M059J (cell line): Measurements from ENCODE around the gene UCK2. TPM values are rescaled to one million over a fixed set of nuclear protein-coding genes. Genes with fewer than 3 reads are reported as not detected.

Source experiments
- DNase-seq: peaks from one replicate; pipeline ENCODE4 v3.0.0-alpha.2; 2012; ENCODE audit warnings: low read depth
- total RNA-seq: library from RNA; depleted of rRNA; stranded (reverse); fragments of >200 nt; shearing (Covaris generic); gene quantifications from 2 replicates; pipeline ENCODE4 v1.2.3, GENCODE V29; 2014

The UCK2 gene
- total RNA-seq, 1 experiment from 2014 or later, result 48.0 TPM

DNA sequence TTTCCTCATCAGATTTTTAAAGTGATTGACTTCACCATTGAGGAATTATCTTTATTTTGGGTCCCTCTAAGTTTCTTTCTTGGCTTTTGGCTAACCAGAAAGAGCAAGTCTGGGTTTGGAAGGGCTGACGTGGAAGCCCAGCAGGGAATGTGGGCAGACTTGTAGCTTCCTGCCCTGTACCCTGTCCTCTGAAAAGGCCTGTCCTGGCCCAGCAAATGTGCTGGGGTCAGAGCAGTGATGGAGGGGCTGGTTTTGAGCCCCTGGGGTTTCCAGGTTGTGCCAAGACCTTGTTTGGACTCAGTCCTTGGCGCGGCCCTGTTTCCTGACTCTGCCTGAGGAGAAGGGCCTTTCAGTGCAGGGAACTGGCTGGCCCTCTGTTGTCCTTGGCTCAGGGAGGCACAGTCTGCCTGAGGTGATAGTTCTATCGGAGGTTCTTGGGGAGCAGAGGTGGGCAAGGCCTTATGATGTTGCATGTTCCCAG, 72.1 kb downstream of the UCK2 start:
- DNase-seq, result no peak

DNA sequence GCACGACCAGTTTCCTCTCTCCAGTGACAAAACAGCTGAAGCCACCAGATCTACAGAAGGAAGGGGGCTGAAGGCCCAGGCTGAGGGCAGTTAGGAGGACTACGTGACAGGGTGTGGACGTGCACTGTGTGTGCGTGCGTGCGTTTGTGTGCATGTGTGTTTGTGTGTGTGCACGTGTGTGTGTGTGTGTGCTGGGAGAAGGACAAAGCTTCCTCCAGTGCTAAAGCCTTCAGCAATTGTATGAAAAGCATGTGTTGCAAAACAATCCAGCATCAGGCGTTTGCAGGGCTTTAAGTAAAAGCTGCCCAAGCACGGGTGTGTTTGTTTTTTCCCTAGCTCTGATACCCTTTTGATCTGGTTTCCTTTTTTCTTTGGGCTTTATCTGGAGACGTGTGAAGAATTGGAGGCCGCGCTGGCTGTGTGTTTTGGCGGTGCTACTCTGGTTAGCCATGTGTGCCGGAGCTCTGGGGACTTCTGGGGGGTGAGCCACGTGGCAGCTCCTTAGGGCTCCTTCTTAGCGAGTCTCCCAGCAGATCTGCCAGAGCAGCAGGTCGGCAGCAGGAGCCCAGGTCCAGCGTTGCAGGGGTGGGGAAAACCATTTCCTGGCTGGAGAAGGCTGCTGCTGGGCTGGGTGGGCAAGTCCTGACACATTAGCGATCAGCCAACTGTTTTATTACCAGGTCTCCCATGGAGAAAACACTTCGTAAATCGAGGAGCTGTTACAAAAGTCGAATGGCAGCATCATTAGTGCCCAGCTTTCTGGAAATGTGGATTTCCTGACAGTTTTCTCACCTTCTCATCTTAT, 73.4 kb downstream of the UCK2 start:
- DNase-seq, result no peak

DNA sequence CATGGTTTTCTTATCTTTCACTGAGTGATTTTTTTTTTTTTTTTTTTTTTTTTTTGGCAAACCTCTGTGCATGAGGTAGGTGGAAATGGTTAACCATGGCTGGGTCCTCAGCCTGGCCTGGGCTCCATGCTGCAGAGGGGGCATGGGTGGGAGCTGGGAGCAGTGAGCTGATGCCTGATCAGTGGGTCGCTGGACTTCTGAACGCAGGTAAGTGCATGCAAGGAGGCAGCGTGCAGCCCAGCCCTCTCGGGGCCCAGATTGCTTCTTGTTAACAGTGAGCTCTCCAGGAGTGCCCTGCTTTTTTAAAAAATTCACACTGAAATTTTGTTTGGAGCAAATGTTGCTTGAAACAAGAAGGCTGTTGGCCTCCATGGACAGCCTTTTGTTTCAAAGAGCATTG, 75.2 kb downstream of the UCK2 start:
- no peak for DNase-seq

DNA sequence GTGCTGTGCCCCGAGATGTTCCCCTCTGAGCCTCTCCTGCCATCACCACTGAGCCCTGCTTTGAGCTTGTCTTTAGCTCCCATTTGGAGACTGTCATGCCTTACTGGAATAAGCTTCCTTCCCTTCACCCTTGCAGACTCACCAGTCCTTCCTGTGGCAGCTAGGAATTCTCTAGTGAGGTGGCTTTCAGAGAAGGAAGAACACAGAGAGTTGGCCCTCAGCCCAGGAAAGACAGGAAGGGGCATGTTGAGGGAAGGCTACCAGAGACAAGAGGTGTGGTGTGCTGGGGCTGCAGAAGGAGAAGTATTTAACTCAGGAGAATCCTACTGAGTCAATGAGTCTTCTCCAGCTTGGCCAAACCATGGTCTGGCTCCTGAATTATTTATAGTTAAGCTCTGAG, 76.3 kb downstream of the UCK2 start:
- DNase-seq, result peak; percentile 93

DNA sequence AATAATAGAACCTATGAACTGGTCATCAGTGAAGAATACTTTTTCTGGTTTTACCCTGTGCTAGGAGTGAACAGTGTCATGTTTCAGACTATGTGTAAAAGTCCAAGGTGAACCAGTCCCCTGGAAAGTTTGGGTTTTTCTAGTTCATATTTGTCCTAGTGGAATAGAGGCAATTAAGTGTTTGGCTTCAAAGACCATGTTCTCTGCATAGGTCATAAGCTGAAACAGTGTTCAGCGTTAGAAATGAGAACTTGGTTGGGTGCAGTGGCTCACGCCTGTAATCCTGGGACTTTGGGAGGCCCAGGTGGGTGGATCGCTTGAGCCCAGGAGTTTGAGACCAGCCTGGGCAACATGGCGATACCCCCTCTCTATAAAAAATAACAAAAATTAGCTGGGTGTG, 77.5 kb downstream of the UCK2 start:
- no peak for DNase-seq

DNA sequence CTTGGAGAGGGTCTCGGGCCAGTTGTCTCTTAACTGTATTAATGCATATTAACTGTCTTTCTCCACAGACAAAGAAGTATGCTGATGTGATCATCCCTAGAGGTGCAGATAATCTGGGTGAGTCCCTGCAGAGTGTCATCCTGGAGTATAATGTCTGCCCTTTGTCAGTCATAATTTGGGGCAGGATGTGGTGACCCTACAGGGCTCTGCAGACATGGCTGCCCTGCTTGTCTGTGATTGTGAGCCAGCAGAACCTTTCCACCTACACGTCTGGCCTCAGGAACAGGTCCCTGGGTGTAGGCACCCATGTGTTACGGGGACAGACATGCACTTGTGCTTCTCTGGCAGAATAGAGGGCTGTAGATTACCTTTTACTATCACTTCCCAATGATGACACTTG, 78.4 kb downstream of the UCK2 start:
- no peak for DNase-seq

DNA sequence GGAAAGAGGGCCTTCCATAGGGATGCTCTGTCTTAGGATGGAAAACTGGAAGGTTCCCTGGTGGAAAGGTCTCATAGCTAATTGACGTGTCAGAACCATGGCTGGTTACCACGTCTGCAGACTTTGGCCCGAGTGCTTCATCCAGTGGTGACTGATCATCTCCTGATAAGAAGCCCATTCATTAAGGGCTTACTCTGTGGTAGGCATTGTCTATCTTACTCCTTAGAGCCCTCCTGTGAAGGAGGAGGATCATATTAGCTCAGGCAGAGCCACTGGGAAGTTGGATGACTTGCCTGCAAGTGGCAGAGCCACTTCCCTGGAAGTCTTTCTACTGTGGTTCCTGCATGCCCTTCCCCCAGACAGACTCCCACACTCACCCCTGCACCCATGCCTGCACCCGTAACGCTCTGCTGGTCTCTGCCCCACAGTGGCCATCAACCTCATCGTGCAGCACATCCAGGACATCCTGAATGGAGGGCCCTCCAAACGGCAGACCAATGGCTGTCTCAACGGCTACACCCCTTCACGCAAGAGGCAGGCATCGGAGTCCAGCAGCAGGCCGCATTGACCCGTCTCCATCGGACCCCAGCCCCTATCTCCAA, 79.9 kb downstream of the UCK2 start:
- DNase-seq, result peak; percentile 87

DNA sequence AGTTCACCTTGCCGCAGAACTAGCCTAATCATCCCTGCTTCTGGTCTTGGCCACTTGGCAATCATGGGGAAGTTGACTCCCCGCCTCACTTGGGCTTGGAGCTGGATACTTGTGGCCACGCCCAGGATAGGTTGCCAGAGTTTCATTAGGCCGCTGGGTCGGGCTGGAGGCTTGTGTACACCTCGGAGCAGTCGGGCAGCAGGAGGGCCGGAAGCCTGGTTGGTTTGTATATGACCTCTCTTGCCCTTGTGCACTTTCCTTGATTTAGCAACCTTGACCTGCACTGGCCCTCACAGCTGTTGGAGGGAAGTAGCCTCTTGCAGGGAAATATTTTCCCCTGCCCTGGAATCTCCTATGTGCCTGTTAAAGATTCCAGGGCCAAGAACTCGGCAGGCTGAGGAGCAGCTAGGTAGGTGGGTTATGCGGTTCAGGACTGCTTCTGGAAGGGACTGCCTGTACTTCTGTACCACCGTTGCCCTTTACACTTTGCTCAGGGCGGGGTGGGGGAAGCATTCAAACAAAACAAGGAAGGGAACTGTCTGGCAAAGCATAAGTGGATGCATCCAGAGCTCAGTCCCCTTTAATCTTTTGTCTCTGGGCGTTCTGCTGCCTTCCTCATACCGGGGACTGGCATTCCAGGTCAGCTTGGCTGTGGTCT, 83.5 kb downstream of the UCK2 start:
- no peak for DNase-seq

DNA sequence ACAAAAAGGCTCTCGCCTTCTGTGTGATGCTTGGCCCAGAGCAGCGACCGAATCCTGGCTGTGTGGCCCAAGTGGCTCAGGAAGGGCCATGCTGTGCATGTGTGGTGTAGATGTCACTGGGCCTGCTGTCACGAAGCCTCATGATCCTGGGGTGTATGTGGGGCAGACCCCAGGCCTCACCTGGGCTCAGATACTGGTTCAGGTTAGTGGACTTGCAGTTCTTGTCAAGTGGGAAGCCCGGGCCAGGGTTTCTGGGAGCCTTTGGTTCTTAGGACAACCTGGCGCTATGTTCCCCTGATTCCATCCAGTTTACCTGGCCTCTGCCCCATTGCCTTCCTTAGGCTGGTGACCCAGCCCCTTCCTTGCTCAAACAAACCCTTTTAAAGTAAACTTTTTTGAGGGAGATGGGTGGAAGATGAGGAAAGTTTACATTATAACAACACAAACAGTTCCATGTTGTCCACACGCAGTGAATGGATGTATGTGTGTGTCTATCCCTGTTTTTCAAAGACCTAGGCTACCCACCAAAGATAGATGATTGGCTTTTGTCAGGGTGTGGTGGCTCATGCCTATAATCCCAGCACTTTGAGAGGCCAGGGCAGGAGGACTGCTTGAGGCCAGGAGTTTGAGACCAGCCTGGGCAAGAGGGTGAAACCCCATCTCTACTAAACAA, 84.3 kb downstream of the UCK2 start:
- no peak for DNase-seq

DNA sequence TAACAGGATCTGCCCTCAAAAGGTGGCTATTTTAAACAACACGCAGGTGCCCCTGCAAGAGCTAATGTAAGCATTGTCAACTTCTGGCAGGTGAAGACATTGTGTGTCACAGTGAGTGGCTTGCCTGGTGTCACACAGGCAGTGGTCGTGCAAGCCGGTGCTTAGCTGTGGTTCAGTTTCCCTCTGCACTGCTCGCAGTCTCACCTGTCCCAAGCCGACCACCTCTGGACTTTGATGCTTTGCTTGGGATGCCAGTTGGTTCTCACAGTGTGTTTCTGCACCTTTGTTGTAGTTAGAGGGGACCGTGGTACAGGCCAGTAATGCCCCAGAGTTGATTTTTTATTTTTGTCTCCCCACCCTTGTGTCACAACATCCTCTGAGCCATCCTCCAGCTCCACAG, 85.2 kb downstream of the UCK2 start:
- DNase-seq, result no peak

DNA sequence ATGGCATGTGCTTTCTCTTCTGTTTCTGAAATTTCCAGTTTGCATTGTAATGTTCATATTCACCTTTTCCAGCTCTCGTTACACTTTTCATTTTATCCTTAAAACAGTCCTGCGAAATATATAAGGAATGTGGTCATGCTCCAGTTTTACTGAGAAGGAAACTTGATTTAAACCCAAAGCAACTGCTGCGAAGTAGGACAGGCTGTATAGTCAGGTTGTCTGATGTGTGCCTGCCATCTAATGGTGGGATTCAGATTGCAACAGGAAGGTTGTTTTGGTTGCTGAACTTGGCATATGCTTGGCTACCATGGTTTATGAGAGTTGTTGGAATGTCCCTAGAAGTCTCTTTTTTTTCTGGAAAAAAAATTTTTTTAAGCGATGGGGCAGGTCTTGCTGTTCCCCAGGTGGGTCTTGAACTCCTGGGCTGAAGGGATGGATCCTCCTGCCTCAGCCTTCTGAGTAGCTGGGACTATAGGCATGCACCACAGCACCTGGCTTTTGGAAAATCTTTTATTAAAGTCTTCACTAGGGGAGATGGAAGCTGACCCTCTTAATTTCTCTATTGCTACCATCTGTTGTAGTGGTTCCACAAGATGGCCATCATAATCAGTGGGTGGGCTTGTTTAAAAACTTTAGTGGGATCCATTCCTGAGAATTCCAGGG, 86.9 kb downstream of the UCK2 start:
- DNase-seq, result peak; percentile 76

DNA sequence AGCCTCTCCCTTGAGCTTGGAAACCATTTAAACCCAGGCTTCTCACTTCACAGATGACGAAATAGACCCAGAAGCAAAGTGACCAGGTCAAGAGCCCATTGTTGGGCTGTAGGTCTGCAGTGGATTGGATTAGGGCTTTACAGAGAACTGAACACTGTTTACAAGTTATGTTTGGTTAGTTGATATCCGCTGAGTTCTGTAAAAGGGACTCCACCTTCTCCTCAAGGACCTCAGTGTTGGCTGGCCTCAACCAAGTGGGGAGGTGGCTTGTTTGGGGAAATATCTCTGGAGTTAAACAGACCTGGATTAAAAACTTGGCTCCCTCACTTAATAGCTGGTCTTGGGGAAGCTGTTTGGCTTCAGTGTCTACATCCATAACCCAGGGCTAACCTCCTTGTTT, 88.1 kb downstream of the UCK2 start:
- DNase-seq, result no peak

DNA sequence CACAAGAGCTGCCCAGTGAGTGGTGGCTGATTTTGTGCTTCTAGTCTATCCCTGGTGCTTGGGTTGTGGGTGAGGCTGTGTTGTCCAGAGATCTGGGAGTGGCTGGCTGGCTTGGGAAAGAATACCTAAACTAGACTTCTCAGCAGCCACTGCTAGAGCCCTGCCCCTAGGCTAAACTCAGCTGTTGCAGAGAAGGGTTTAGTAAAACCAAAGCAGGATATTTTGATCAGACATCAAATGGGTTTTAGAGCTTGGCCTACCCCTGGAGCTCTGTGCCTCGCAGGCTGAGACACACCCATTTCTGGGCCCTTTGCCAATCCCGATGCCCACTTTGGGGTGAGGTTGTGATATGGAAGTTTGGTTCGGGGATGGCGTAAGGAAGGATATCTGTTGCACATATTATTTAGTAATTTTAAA, 88.5 kb downstream of the UCK2 start:
- DNase-seq, result no peak

DNA sequence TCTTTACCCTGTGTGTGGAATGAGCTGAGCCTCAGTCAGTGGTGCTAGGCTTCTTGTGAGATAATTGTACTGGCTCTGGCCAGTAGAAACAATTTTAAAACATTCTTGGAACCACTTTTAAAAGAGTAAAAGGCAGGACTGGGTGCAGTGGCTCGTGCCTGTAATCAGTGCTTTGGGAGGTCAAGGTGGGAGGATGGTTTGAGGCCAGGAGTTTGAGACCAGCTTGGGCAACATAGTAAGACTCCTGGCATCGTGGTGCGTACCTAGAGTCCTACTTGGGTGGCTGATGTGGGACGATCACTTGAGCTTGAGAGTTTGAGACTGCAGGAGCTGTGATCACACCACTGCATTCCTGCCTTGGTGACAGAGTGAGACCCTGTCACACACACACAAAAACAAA, 89.8 kb downstream of the UCK2 start:
- DNase-seq, result no peak

DNA sequence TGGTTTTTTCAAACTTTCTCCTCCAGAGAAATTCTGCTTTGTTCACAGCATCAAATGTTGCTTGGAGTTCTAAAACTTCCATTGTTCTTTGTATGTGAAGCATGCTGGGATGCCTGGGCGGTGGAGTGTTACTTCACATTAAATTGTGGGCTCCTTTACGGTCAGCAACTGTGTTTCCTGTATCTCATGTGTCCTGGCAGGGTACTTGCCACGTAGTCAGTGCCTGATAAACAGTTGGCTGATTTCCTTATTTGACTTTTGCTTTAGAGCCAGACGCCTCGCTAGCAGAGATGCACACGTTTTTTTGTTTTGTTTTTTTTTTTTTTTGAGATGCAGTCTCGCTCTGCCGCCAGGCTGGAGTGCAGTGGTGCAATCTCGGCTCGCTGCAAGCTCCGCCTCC, 96.7 kb downstream of the UCK2 start:
- no peak for DNase-seq

DNA sequence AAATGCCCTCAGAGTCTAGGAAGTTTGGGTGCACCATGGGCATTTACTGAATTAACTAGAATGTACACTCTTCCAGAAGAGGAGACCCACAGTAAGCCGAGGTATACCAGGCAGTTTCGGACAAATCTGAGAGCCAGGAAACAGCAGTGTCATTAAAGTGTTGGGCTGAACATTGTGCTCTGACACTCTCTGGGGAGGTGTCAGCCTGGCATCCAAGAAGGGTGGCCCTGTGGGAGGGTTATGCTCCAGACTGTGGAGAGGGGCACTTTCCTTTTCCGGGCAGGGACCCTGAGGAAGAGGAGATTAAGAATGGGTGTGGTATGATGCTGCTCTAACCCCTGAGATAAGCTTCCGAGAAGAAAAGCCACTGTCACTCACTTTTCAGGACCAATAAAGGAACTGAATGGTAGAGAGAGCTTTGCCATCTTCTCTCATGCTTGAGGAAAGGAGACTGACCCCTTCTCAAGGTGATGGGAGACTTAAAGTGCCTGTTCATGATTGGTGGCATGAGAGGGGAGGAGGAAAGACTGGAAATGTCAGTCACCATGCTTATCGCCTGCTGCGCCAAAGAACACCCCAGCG, 98.2 kb downstream of the UCK2 start:
- DNase-seq, result no peak

DNA sequence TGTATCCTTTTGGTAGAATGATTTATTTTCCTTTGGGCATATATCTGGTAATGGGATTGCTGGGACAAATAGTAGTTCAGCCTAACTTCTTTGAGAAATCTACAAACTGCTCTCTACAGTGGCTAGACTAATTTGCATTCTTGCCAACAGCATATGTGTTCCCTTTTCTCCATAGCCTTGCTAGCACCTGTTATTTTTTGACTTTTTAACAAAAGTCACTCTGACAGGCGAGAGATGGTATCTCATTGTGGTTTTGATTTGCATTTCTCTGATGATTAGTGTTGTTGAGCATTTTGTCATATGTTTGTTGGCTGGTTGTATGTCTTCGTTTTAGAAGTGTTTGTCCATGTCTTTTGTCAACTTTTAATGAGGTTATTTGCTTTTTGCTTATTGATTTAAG, 99.8 kb downstream of the UCK2 start:
- DNase-seq, result no peak

DNA sequence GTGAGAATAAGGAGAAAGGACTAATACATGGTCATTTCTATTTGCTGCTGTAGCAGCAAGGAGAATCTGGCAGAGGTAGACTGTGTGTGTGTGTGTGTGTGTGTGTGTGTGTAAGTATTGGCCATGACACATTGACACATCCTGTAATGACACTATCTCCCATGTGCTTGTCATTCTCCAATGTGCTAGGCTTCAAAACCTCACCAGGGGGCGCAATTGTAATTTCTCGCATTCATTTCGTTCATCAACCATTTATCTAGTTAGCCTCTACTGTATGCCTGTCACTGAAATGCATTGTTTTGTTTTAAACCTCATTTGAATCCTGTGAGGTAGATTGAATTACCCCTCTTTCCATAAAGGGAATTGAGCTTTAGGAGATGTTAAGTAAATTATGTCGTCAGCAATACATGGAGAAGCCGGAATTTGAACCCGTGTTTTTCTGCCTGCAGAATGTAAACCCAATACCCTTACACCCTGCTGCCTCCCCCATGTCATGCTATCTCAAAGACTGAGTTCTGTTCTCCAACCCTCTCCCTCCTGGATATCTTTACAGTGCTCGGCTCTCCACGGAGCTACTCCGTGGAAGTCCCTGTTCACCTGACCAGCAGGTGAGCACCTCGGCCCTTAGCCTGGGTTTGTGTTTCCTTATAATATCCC, 100.8 kb downstream of the UCK2 start:
- peak; percentile 59 for DNase-seq

DNA sequence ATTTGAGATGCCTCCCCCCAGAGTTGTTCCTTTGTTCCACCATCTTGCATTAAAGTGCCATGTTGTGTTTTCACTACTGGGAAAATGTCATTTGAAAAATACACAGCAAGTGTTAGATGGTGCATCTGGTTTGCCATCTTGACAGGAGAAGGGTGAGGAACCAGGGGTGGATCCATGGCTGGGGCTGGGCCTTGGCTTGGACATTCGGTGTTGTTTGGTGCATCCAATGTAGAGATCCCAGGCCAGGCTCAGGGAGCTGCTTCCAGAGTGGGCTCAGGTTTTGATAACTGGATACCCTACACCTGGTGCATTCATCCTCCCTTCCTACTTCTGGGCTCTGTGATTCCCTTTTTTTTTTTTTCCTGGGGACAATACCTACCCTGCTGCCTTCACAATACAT, 103.5 kb downstream of the UCK2 start:
- no peak for DNase-seq

DNA sequence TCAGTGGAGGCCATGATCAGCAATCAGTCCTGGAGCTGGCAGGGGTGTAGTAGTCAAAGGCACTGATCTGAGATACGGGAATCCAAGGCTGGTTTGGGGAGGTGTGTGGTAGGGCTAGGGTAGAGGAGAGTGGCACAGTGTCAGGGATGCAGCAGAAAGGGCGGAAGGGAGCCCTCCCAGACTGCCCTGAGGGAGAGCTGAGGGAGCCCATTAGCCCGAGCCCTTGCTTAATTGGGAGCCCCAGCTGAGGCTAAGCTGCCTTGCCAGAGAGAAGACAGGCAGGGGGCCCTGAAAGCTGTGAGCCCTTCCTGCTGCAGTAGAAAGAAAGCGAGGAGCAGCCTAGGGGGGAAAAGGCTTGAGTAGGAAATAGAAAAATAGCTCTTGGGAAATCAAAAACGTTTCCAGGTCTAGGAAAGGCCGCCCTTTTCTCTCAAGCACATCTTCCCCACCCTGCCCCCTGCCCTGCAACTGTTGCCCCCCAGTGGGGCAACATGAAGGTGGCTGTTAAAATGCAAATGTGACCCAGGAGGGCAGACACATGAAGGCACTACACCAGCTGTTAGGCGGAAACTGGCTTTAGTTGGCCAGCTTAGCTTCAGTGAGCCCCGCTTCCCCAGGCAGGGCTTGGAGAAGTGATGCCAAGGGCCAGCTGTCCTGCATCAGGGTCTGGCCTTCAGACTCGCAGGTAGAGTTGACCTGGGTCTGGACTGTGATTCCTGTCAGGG, 106.2 kb downstream of the UCK2 start:
- no peak for DNase-seq
